Measurements from ENCODE around the gene KRT222.

The KRT222 gene

DNA sequence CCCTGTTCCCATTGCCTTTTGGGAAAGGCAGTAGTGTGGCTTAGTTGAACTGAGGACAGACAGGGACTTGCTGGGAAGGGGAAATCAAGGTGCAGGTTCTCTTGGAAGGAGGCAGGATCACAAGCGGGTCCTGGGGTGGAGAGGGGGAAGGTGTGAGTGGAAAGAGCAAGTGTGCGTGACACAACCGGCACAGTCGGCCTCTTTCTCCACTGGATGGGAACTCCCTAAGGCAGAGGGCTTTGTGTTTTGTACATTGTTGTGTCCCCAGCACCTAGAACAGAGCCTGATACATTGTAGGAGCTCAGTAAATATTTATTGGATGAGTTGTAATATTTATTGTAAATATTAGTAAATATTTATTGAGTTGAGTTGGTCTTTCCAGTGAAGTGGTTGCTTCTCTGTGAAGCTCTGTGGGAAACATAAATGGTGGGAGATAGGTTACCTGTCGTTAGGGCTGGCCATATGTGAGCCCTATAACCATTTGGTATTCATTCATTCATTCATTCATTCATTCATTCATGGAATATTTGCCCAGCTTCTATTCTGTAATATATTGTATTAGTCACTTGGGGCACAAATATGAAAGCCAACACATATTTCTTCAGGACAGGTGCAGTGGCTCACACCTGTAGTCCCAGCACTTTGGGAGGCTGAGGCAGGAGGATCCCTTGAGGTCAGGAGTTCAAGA, 51.4 kb downstream of the KRT222 start:
- TF ChIP-seq CTCF (IDR thresholded peaks at IDR 0.05; ENCODE audit: low read depth, low read length), result no peak
- no peak for DNase-seq
- H3K27me3 ChIP-seq, result peaks cover 63% of the 10 kb centered on the region

DNA sequence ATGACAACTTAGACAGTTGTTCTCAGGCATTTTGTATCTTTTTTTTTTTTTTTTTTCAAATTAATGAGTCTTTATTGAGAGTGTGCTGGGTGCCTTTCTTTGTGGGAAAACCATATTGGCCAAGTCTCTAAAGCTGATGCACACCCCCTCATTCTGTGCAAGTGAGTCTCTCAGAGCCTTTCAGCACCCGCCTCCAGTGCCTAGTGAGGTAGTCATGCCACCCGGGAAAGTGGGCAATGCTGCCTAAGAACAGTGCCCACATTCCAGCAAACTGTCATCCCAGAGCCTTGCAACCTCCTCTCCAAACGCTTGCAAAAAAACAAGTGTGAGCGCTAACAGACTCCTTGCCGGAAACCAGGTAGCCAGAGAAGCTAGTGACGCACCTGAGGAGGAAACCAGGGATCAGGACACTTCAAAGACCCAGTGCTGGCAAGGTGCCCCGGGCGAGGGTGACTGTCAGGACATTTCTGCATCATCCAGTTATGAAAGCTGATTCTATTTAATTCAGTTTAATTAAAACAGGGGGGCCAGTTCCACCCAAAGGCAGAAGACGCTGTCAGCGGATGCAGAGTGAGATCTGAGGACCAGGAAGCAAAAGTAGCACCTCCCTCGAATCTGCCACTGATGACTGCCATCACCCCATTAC, 52.3 kb downstream of the KRT222 start:
- no peaks in the 10 kb centered on the region for H3K4me1 ChIP-seq
- H3K36me3 ChIP-seq, result no peaks in the 10 kb centered on the region
- peaks cover 58% of the 10 kb centered on the region for H3K27me3 ChIP-seq
- DNase-seq, result no peak
- TF ChIP-seq CTCF (IDR thresholded peaks at IDR 0.05; ENCODE audit: low read depth, low read length), result no peak
- no peak overlapping the region for H3K4me3 ChIP-seq (ENCODE audit: low read depth, low read length)
- H3K9me3 ChIP-seq, result no peaks in the 10 kb centered on the region; the same call in 1 of the 2 replicates

More for the DNA sequence above, 51.4 kb downstream of the KRT222 start:
- Histone ChIP-seq H3K9me3 (no peaks in the 10 kb centered on the region; the same call in 1 of the 2 replicates), H3K4me1 (no peaks in the 10 kb centered on the region), H3K4me3 (ENCODE audit: low read depth, low read length) (no peak overlapping the region), H3K36me3 (no peaks in the 10 kb centered on the region)

GRCh38 chr17:40611840-40612474, 53.0 kb downstream of the KRT222 start:
- no peak for TF ChIP-seq CTCF (IDR thresholded peaks at IDR 0.05; ENCODE audit: low read depth, low read length)
- Histone ChIP-seq H3K4me3 (ENCODE audit: low read depth, low read length) (no peak overlapping the region), H3K36me3 (no peaks in the 10 kb centered on the region), H3K4me1 (no peaks in the 10 kb centered on the region), H3K9me3 (no peaks in the 10 kb centered on the region; the same call in 1 of the 2 replicates), H3K27me3 (peaks cover 50% of the 10 kb centered on the region)
- DNase-seq, result no peak

DNA sequence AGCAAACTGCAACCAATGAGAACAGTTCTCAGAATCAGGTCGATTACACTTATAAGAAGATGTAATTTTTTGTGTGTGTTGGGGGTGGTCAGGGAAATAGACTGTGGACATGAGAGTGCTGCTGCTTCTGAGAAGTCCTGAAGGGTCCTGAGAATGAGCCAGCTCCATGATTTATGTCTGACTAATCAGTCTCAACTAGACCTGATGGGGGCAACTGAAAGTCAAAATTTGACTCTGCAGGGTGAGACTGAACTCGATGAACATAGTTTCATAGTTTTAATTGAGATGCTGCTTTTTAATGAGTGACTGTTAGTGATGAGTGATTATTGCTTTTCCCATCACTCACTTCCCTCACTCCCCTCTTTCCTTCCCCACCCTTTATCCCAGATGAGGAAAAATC, 54.6 kb downstream of the KRT222 start:
- Histone ChIP-seq H3K4me3 (ENCODE audit: low read depth, low read length) (no peak overlapping the region), H3K4me1 (no peaks in the 10 kb centered on the region), H3K36me3 (no peaks in the 10 kb centered on the region), H3K27me3 (peaks cover 45% of the 10 kb centered on the region), H3K9me3 (no peaks in the 10 kb centered on the region; the same call in 1 of the 2 replicates)
- no peak for DNase-seq
- no peak for TF ChIP-seq CTCF (IDR thresholded peaks at IDR 0.05; ENCODE audit: low read depth, low read length)

GRCh38 chr17:40608061-40608581, 56.9 kb downstream of the KRT222 start:
- no peak for TF ChIP-seq CTCF (IDR thresholded peaks at IDR 0.05; ENCODE audit: low read depth, low read length)
- DNase-seq, result no peak
- H3K27me3 ChIP-seq, result peaks cover 36% of the 10 kb centered on the region
- H3K4me3 ChIP-seq (ENCODE audit: low read depth, low read length), result no peak overlapping the region
- no peaks in the 10 kb centered on the region for H3K36me3 ChIP-seq
- no peaks in the 10 kb centered on the region; the same call in 1 of the 2 replicates for H3K9me3 ChIP-seq
- no peaks in the 10 kb centered on the region for H3K4me1 ChIP-seq

All from BE2C (cell line).